ENCODE measurements around the gene PTPRD. TPM values are rescaled to one million over a fixed set of nuclear protein-coding genes. Genes with fewer than 3 reads are reported as not detected.

Gene PTPRD
- total RNA-seq, 1 experiment from 2014 or later, result 0.02 TPM

DNA sequence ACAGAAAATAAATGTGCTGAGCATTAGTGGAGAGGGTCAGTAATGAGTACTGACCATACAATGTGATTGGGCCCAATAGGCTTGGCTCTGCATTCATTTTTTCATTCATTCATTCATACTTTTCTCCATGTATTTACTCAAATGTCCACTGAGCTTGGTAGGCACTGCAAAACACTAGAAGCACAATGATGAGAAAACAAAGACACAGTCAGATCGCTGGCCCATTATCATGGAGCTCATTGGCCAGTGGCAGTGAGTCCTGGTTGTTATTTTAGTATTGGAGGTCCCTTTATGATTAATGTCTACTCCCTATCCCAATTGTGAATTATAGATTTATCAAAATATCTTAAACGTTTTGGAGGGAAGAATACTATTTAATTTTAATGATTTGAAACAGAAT, 1733.5 kb downstream of the PTPRD start (continued):
- no peak for TF ChIP-seq REST (IDR thresholded peaks at IDR 0.05; ENCODE audit: low read depth)
- no peak for TF ChIP-seq POLR2AphosphoS5 (IDR thresholded peaks at IDR 0.05; ENCODE audit: low read depth, low read length)
- no peak for TF ChIP-seq ZFX (IDR thresholded peaks at IDR 0.05)
- no peak for TF ChIP-seq ELF1 (IDR thresholded peaks at IDR 0.05; ENCODE audit: borderline replicate concordance, low read depth)

DNA sequence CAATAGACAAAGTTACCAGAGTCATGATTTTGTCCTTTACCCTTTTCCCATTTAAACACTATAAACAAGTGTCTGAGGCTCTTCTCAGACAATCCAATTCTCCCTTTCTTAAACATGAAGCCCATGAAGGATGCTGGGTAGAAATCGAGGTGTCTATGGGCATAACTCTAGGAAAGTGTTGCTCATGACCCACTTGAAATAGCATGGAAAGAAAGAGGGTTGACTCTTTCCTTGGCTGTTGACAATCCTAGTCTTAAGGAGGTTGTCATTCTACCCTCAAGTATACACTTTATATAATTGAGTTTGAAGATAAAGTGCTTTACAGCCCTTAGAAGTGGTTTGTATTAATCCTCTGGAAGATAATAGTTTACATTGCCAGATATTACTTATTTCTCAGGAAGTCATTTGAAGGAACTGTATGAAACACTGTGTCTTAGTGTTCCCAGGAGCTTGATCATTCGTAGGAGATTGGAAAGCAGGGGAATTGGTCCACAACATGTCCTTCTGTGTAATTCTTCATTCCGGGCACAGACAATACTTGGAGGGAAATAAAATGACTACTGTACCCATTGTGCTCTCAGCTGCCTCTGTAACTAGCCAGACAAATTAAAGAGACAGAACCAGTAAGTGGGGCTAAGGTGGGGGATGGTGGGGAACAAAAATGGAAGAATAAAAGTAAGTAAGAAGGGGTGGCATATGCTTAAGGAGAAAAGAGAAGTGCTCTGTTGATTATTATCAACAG, 1734.9 kb downstream of the PTPRD start:
- POLR2A ChIA-PET, result no interaction called here

More for the DNA sequence above, 1734.9 kb downstream of the PTPRD start:
- no peak overlapping the region for H3K4me2 ChIP-seq (ENCODE audit: low read length)
- no peaks in the 10 kb centered on the region for H3K4me1 ChIP-seq (ENCODE audit: control insufficient read depth in 1 of 2, insufficient read depth in 2 of 2, low read length in 2 of 2)
- ChIA-PET RAD21 (ENCODE audit: low non-redundant PET in 1 of 2, low total read pairs in 2 of 2, uncharacterized antibody in 2 of 2, unreplicated experiment in 2 of 2) (no interaction called here), CTCF (no interaction called here)
- no peaks in the 10 kb centered on the region for H3K27me3 ChIP-seq (ENCODE audit: insufficient read depth, low read length)
- no peak overlapping the region for H2AFZ ChIP-seq (ENCODE audit: low read depth, low read length, poor library complexity, severe bottlenecking)
- intact Hi-C loops (cut with micrococcal nuclease), result no loop called here
- H3K79me2 ChIP-seq (ENCODE audit: insufficient read depth, low read length), result no peaks in the 10 kb centered on the region
- DNase-seq (ENCODE audit: low read depth, low spot score) (no peak), ATAC-seq (no peak)
- H3K9me2 ChIP-seq (ENCODE audit: insufficient read depth), result no peaks in the 10 kb centered on the region
- no peak for TF ChIP-seq ZBTB33 (IDR thresholded peaks at IDR 0.05; ENCODE audit: extremely low read depth, insufficient replicate concordance, low read length)
- no peak for TF ChIP-seq RAD21 (IDR thresholded peaks at IDR 0.05; ENCODE audit: low read depth)
- peaks cover 0 to 23% of the 10 kb centered on the region in 2 experiments; a peak in 2 of 4 replicates for H3K9me3 ChIP-seq (ENCODE audit: control insufficient read depth in 1 of 2, insufficient read depth in 1 of 2, low read depth in 1 of 2, low read length in 2 of 2)
- no peaks in the 10 kb centered on the region for H4K20me1 ChIP-seq (ENCODE audit: insufficient read depth)
- no peak overlapping the region for H3K4me3 ChIP-seq (replicated peaks in 1 of 2; ENCODE audit: low read depth in 1 of 2, low read length in 2 of 2)
- H3K27ac ChIP-seq (ENCODE audit: low read depth, low read length), result no peak overlapping the region
- no TSS peak for BruUV-seq (replicated peaks)
- no peaks in the 10 kb centered on the region for H3K36me3 ChIP-seq (ENCODE audit: control insufficient read depth in 1 of 2, insufficient read depth in 2 of 2, low read length in 2 of 2)
- no peak overlapping the region for H3K9ac ChIP-seq (ENCODE audit: low read length)
